NCI-H128 (cell line): ENCODE results near the gene NOL4L.
"Not testable (repeated sequence)": the region's sequence is repeated elsewhere in the genome, so short reads cannot be mapped to it uniquely, and the experiment has no call there.

Experiments
- DNase-seq: peaks from one replicate; lab custom pipeline; 2025; ENCODE audit not compliant: unreplicated experiment; lab: John Stamatoyannopoulos, UW

Gene NOL4L

GRCh38 chr20:32597714-32598113 lies 12.6 kb upstream of the NOL4L start:
- no peak for DNase-seq

GRCh38 chr20:32596681-32597252 lies 11.6 kb upstream of the NOL4L start:
- DNase-seq, result no peak

- DNase-seq, result no peak
Observed at GRCh38 chr20:32595143-32595542, 10.0 kb upstream of the NOL4L start.

GRCh38 chr20:32594669-32595068 lies 9.5 kb upstream of the NOL4L start:
- not testable (repeated sequence) for DNase-seq

GRCh38 chr20:32594204-32594603 lies 9.1 kb upstream of the NOL4L start:
- DNase-seq, result no peak

GRCh38 chr20:32592616-32593015 lies 7.5 kb upstream of the NOL4L start:
- not testable (repeated sequence) for DNase-seq

- DNase-seq, result no peak
Observed at GRCh38 chr20:32592022-32592421, 6.9 kb upstream of the NOL4L start.

- DNase-seq, result no peak
Observed at GRCh38 chr20:32589769-32590168, 4.6 kb upstream of the NOL4L start.

- DNase-seq, result no peak
Observed at GRCh38 chr20:32589256-32589655, 4.1 kb upstream of the NOL4L start.

GRCh38 chr20:32588040-32588439 lies 2.9 kb upstream of the NOL4L start:
- DNase-seq, result no peak

GRCh38 chr20:32586291-32586690 lies 1.2 kb upstream of the NOL4L start:
- DNase-seq, result no peak

GRCh38 chr20:32585586-32586127 lies 524 bp upstream of the NOL4L start:
- DNase-seq, result no peak

- DNase-seq, result no peak
Observed at GRCh38 chr20:32583581-32584070, 1.5 kb downstream of the NOL4L start.

GRCh38 chr20:32582659-32583580 lies 2.2 kb downstream of the NOL4L start:
- DNase-seq, result no peak

GRCh38 chr20:32581839-32582658 lies 3.1 kb downstream of the NOL4L start:
- DNase-seq, result peak; percentile 14

GRCh38 chr20:32580970-32581838 lies 3.9 kb downstream of the NOL4L start:
- no peak for DNase-seq

- DNase-seq, result no peak
Observed at GRCh38 chr20:32580219-32580969, 4.7 kb downstream of the NOL4L start.

- DNase-seq, result no peak
Observed at GRCh38 chr20:32578840-32579390, 6.2 kb downstream of the NOL4L start.

GRCh38 chr20:32578062-32578461 lies 7.1 kb downstream of the NOL4L start:
- DNase-seq, result not testable (repeated sequence)
